Mesenchymal stem cell (in vitro differentiated cells and primary cell): ENCODE results near the gene MRM1.

ENCODE experiments used
- DNase-seq: peaks from one replicate; pipeline ENCODE4 v3.0.0-alpha.2; 2013
- H2AFZ ChIP-seq: one replicate; pipeline ENCODE4 v1.6.1; 2013; ENCODE audit warnings: low read depth, mild to moderate bottlenecking, control low read depth, inconsistent platforms, low read length, moderate library complexity
- H2AK5ac ChIP-seq: 2 replicates; pipeline ENCODE4 v1.6.1; 2013; ENCODE audit warnings: low read length, moderate library complexity, mild to moderate bottlenecking, inconsistent platforms; ENCODE audit not compliant: severe bottlenecking
- H2BK120ac ChIP-seq: one replicate; pipeline ENCODE4 v1.6.1; 2013; ENCODE audit warnings: low read depth, mild to moderate bottlenecking, inconsistent platforms, low read length, moderate library complexity
- H2BK12ac ChIP-seq, 2 experiments: one replicate each; pipeline ENCODE4 v1.6.1; 2013; ENCODE audit warnings: inconsistent platforms in 2 of 2, low read length in 2 of 2, mild to moderate bottlenecking in 2 of 2, moderate library complexity in 2 of 2, control low read depth in 1 of 2
- H2BK15ac ChIP-seq: one replicate; pipeline ENCODE4 v1.6.1; 2013; ENCODE audit warnings: mild to moderate bottlenecking, low read depth, inconsistent platforms; ENCODE audit not compliant: poor library complexity, severe bottlenecking
- H2BK5ac ChIP-seq: 2 replicates; pipeline ENCODE4 v1.6.1; 2013; ENCODE audit warnings: low read depth, mild to moderate bottlenecking, low read length, control low read depth, inconsistent platforms; ENCODE audit not compliant: poor library complexity, severe bottlenecking
- H3K14ac ChIP-seq, 2 experiments: one replicate each; pipeline ENCODE4 v1.6.1; 2013; ENCODE audit warnings: inconsistent platforms in 2 of 2, low read length in 2 of 2, control low read depth in 1 of 2, mild to moderate bottlenecking in 1 of 2, moderate library complexity in 1 of 2
- H3K18ac ChIP-seq, 2 experiments: one replicate each; pipeline ENCODE4 v1.6.1; 2013; ENCODE audit warnings: inconsistent platforms in 2 of 2, low read length in 2 of 2, control low read depth in 1 of 2, low read depth in 1 of 2, mild to moderate bottlenecking in 1 of 2
- H3K23ac ChIP-seq, 2 experiments: one replicate each; pipeline ENCODE4 v1.6.1; 2013; ENCODE audit warnings: inconsistent platforms in 2 of 2, low read length in 2 of 2, mild to moderate bottlenecking in 2 of 2, moderate library complexity in 2 of 2, control low read depth in 1 of 2
- H3K27ac ChIP-seq: 2 replicates; pipeline ENCODE4 v1.5.1; 2013; ENCODE audit warnings: mild to moderate bottlenecking, moderate library complexity, low read length, control low read depth, inconsistent platforms; ENCODE audit not compliant: poor library complexity, severe bottlenecking
- H3K27me3 ChIP-seq, 2 experiments: 2 replicates each; pipeline versions ENCODE4 v1.6.1 to v1.7.0; 2013; ENCODE audit warnings: low read length in 2 of 2, mild to moderate bottlenecking in 2 of 2, moderate library complexity in 2 of 2, control low read depth in 1 of 2, inconsistent platforms in 1 of 2; ENCODE audit not compliant: control insufficient read depth in 1 of 2, insufficient read depth in 1 of 2
- H3K36me3 ChIP-seq, 2 experiments: 2 replicates each; pipeline versions ENCODE4 v1.6.1 to v1.7.0; 2013; ENCODE audit warnings: low read length in 2 of 2, control low read depth in 1 of 2, inconsistent platforms in 1 of 2, low read depth in 1 of 2, mild to moderate bottlenecking in 1 of 2; ENCODE audit not compliant: insufficient read depth in 2 of 2, control insufficient read depth in 1 of 2
- H3K4ac ChIP-seq, 2 experiments: one replicate each; pipeline ENCODE4 v1.6.1; 2013; ENCODE audit warnings: inconsistent platforms in 2 of 2, low read length in 2 of 2, mild to moderate bottlenecking in 2 of 2, moderate library complexity in 2 of 2, control low read depth in 1 of 2, low read depth in 1 of 2
- H3K4me1 ChIP-seq: 2 replicates; pipeline ENCODE4 v1.6.1; 2013; ENCODE audit warnings: low read depth, low read length, control low read depth; ENCODE audit not compliant: control insufficient read depth, insufficient read depth
- H3K4me2 ChIP-seq: 2 replicates; pipeline ENCODE4 v1.6.1; 2013; ENCODE audit warnings: low read length, mild to moderate bottlenecking, inconsistent platforms; ENCODE audit not compliant: poor library complexity, severe bottlenecking
- H3K4me3 ChIP-seq, 2 experiments: 2 replicates each; pipeline versions ENCODE4 v1.5.1 to v1.7.0; 2013; ENCODE audit warnings: low read length in 2 of 2, mild to moderate bottlenecking in 2 of 2, control low read depth in 1 of 2, low read depth in 1 of 2; ENCODE audit not compliant: insufficient read depth in 1 of 2
- H3K79me1 ChIP-seq: replicated peaks from 2 replicates; pipeline ENCODE4 v1.6.1; 2013; ENCODE audit warnings: mild to moderate bottlenecking, control low read depth, low read length, inconsistent platforms; ENCODE audit not compliant: poor library complexity, severe bottlenecking
- H3K9ac ChIP-seq: 2 replicates; pipeline ENCODE4 v1.7.0; 2013; ENCODE audit warnings: mild to moderate bottlenecking, low read length, moderate library complexity
- H3K9me3 ChIP-seq: 2 replicates; pipeline ENCODE4 v1.7.0; 2013; ENCODE audit warnings: mild to moderate bottlenecking, low read length; ENCODE audit not compliant: control insufficient read depth
- H4K8ac ChIP-seq: one replicate; pipeline ENCODE4 v1.6.1; 2013; ENCODE audit warnings: inconsistent platforms, mild to moderate bottlenecking, low read length, moderate library complexity
- H4K91ac ChIP-seq: one replicate; pipeline ENCODE4 v1.6.1; 2013; ENCODE audit warnings: mild to moderate bottlenecking, low read length, inconsistent platforms
- WGBS: methylation state at CpG from one replicate; pipeline ENCODE4 v1.1.7; 2013; ENCODE audit warnings: mixed read lengths; 5-methylcytosine and 5-hydroxymethylcytosine counted together

MRM1 gene

GRCh38 chr17:36612323-36612722, 10.9 kb downstream of the MRM1 start:
- Histone ChIP-seq H2BK15ac (no peak overlapping the region), H3K23ac (no peak overlapping the region), H3K9me3 (no peaks in the 10 kb centered on the region), H3K4me3 (peak overlapping the region in 1 of 2 experiments; percentile 30), H2AK5ac (no peak overlapping the region), H3K36me3 (peaks cover 0 to 4% of the 10 kb centered on the region in 2 experiments), H3K4ac (no peak overlapping the region), H4K8ac (no peak overlapping the region), H3K18ac (no peak overlapping the region), H3K4me1 (peaks cover 13% of the 10 kb centered on the region), H3K9ac (peak overlapping the region; percentile 63), H2BK12ac (no peak overlapping the region), H3K4me2 (no peak overlapping the region), H3K79me1 (peaks cover 8% of the 10 kb centered on the region), H3K27ac (no peak overlapping the region), H2BK5ac (no peak overlapping the region), H2BK120ac (no peak overlapping the region), H4K91ac (no peak overlapping the region), H2AFZ (no peak overlapping the region), H3K14ac (no peak overlapping the region), H3K27me3 (peaks cover 9 to 29% of the 10 kb centered on the region in 2 experiments)
- 81% methylated on average over 3 of the region's 3 CpGs for WGBS
- DNase-seq: no peak

- H3K9me3 ChIP-seq: no peaks in the 10 kb centered on the region
- H3K27ac ChIP-seq: no peak overlapping the region
- DNase-seq: no peak
- no peak overlapping the region for H2BK120ac ChIP-seq
- H2AK5ac ChIP-seq: no peak overlapping the region
- H3K23ac ChIP-seq: no peak overlapping the region
- no peak overlapping the region for H4K8ac ChIP-seq
- H3K14ac ChIP-seq: no peak overlapping the region
- H3K27me3 ChIP-seq: peaks cover 9 to 36% of the 10 kb centered on the region in 2 experiments
- H3K9ac ChIP-seq: no peak overlapping the region
- no peak overlapping the region for H2BK12ac ChIP-seq
- no peak overlapping the region for H2BK5ac ChIP-seq
- no peak overlapping the region for H3K18ac ChIP-seq
- WGBS: 28% methylated on average over 4 of the region's 4 CpGs
- H2AFZ ChIP-seq: no peak overlapping the region
- H3K79me1 ChIP-seq: peaks cover 7% of the 10 kb centered on the region
- H3K4ac ChIP-seq: no peak overlapping the region
- peaks cover 13% of the 10 kb centered on the region for H3K4me1 ChIP-seq
- no peak overlapping the region for H3K4me2 ChIP-seq
- no peak overlapping the region for H2BK15ac ChIP-seq
- H3K36me3 ChIP-seq: peaks cover 0 to 2% of the 10 kb centered on the region in 2 experiments
- no peak overlapping the region for H4K91ac ChIP-seq
- no peak overlapping the region for H3K4me3 ChIP-seq
Observed at GRCh38 chr17:36613155-36613554, 11.8 kb downstream of the MRM1 start.

GRCh38 chr17:36614081-36614480, 12.7 kb downstream of the MRM1 start:
- Histone ChIP-seq H3K4me3 (no peak overlapping the region), H2BK15ac (no peak overlapping the region), H3K18ac (no peak overlapping the region), H3K4me2 (no peak overlapping the region), H3K9ac (no peak overlapping the region), H4K91ac (no peak overlapping the region), H2BK12ac (no peak overlapping the region), H3K4ac (no peak overlapping the region), H2BK5ac (no peak overlapping the region), H3K9me3 (no peaks in the 10 kb centered on the region), H3K4me1 (peaks cover 6% of the 10 kb centered on the region), H2BK120ac (no peak overlapping the region), H3K27me3 (peaks cover 14 to 44% of the 10 kb centered on the region in 2 experiments), H2AFZ (no peak overlapping the region), H3K14ac (no peak overlapping the region), H3K23ac (no peak overlapping the region), H2AK5ac (no peak overlapping the region), H4K8ac (no peak overlapping the region), H3K79me1 (peaks cover 3% of the 10 kb centered on the region), H3K27ac (no peak overlapping the region), H3K36me3 (no peaks in the 10 kb centered on the region)
- DNase-seq: no peak
- WGBS: 66% methylated on average over 4 of the region's 7 CpGs

- Histone ChIP-seq H2BK120ac (no peak overlapping the region), H3K27me3 (peaks cover 14 to 44% of the 10 kb centered on the region in 2 experiments), H3K9ac (no peak overlapping the region), H2BK12ac (no peak overlapping the region), H3K79me1 (no peaks in the 10 kb centered on the region), H3K4me2 (no peak overlapping the region), H4K8ac (no peak overlapping the region), H2AFZ (no peak overlapping the region), H3K14ac (no peak overlapping the region), H2AK5ac (no peak overlapping the region), H3K27ac (no peak overlapping the region), H3K4me3 (no peak overlapping the region), H3K4ac (no peak overlapping the region), H4K91ac (no peak overlapping the region), H3K9me3 (no peaks in the 10 kb centered on the region), H3K4me1 (peaks cover 5% of the 10 kb centered on the region), H2BK5ac (no peak overlapping the region), H3K36me3 (no peaks in the 10 kb centered on the region), H2BK15ac (no peak overlapping the region), H3K18ac (no peak overlapping the region), H3K23ac (no peak overlapping the region)
- WGBS: 53% methylated on average over 5 of the region's 5 CpGs
- no peak for DNase-seq
Observed at GRCh38 chr17:36614933-36615332, 13.6 kb downstream of the MRM1 start.
